H1 (cell line): Measurements from ENCODE around the gene TMEM271. TPM values are rescaled to one million over a fixed set of nuclear protein-coding genes. Genes with fewer than 3 reads are reported as not detected.
"Not testable (repeated sequence)": the region's sequence is repeated elsewhere in the genome, so short reads cannot be mapped to it uniquely, and the experiment has no call there.

Experiments used
- CTCF ChIA-PET: fragments of 300-600 bp; sonication (Branson Sonifier 250); formaldehyde crosslinking; loops from one replicate; lab custom pipeline; 2021; ENCODE audit not compliant: partially characterized antibody; lab: Charles Lee
- POLR2A ChIA-PET: fragments of 300-600 bp; sonication (Branson Sonifier 250); formaldehyde crosslinking; loops from one replicate; lab custom pipeline; 2021; ENCODE audit warnings: inconsistent platforms; ENCODE audit not compliant: partially characterized antibody; lab: Charles Lee
- DNase-seq, 2 experiments: peaks; one replicate each; pipeline versions ENCODE4 v3.0.0 to v3.0.0-alpha.2; 2010 to 2022; ENCODE audit warnings: low spot score in 2 of 2, low read depth in 1 of 2, mixed read lengths in 1 of 2
- FAIRE-seq: peaks from 2 replicates; lab custom pipeline; 2011; peaks lifted over from hg19 to GRCh38; lab: Jason Lieb, UNC
- H2AFZ ChIP-seq: 2 replicates; pipeline ENCODE4 v1.8.1; 2012; ENCODE audit warnings: low read length, inconsistent platforms
- H2AK5ac ChIP-seq: 2 replicates; pipeline ENCODE4 v1.6.1; 2013; ENCODE audit warnings: low read depth, low read length
- H2BK120ac ChIP-seq: replicated peaks from 2 replicates; pipeline ENCODE3; 2013; ENCODE audit warnings: low read depth, low read length, inconsistent platforms
- H2BK12ac ChIP-seq: 2 replicates; pipeline ENCODE4 v1.6.1; 2013; ENCODE audit warnings: low read depth, low read length
- H2BK15ac ChIP-seq: 2 replicates; pipeline ENCODE4 v1.6.1; 2013; ENCODE audit warnings: low read length
- H2BK20ac ChIP-seq: 2 replicates; pipeline ENCODE4 v1.6.1; 2013; ENCODE audit warnings: low read length
- H2BK5ac ChIP-seq: 2 replicates; pipeline ENCODE4 v1.6.1; 2013; ENCODE audit warnings: low read depth, low read length
- H3K14ac ChIP-seq: 2 replicates; pipeline ENCODE4 v1.6.1; 2013; ENCODE audit warnings: inconsistent platforms; ENCODE audit not compliant: insufficient read length
- H3K18ac ChIP-seq: 2 replicates; pipeline ENCODE4 v1.6.1; 2013; ENCODE audit warnings: low read length; ENCODE audit errors: extremely low read depth
- H3K23ac ChIP-seq: 2 replicates; pipeline ENCODE4 v1.6.1; 2013; ENCODE audit warnings: inconsistent platforms; ENCODE audit not compliant: insufficient read length
- H3K23me2 ChIP-seq: 2 replicates; pipeline ENCODE4 v1.6.1; 2013; ENCODE audit warnings: low read depth, low read length
- H3K27ac ChIP-seq: 2 replicates; pipeline ENCODE4 v1.6.1; 2011; ENCODE audit warnings: low read depth, low read length, inconsistent platforms
- H3K27me3 ChIP-seq, 4 experiments: replicated peaks in 1 of 4; 1 replicate in 1 of 4; 2 replicates in 3 of 4; pipeline versions ENCODE4 v1.6.1 to v1.8.1; 2011 to 2013; ENCODE audit warnings: low read length in 3 of 4, mild to moderate bottlenecking in 3 of 4, inconsistent platforms in 2 of 4, mixed read lengths in 2 of 4, moderate library complexity in 1 of 4; ENCODE audit not compliant: control insufficient read depth in 3 of 4, insufficient read depth in 3 of 4; ENCODE audit errors: extremely low read depth in 1 of 4
- H3K36me3 ChIP-seq, 4 experiments: 2 replicates each; pipeline versions ENCODE4 v1.6.1 to v1.8.1; 2011 to 2013; ENCODE audit warnings: mild to moderate bottlenecking in 4 of 4, low read length in 3 of 4, moderate library complexity in 2 of 4, control low read depth in 1 of 4, inconsistent platforms in 1 of 4; ENCODE audit not compliant: insufficient read depth in 4 of 4, control insufficient read depth in 2 of 4
- H3K4ac ChIP-seq: replicated peaks from 2 replicates; pipeline ENCODE3; 2013; ENCODE audit warnings: low read length, low read depth, mixed read lengths, inconsistent platforms; ENCODE audit not compliant: insufficient read length
- H3K4me1 ChIP-seq, 4 experiments: replicated peaks in 1 of 4; 1 replicate in 1 of 4; 2 replicates in 3 of 4; pipeline versions ENCODE4 v1.6.1 to v1.8.1; 2011 to 2013; ENCODE audit warnings: low read length in 3 of 4, inconsistent platforms in 2 of 4, mixed read lengths in 1 of 4; ENCODE audit not compliant: insufficient read depth in 4 of 4, control insufficient read depth in 3 of 4
- H3K4me2 ChIP-seq, 2 experiments: 2 replicates each; pipeline versions ENCODE4 v1.6.1 to v1.8.1; 2011 to 2013; ENCODE audit warnings: low read depth in 2 of 2, low read length in 2 of 2, control low read depth in 1 of 2, inconsistent platforms in 1 of 2, mild to moderate bottlenecking in 1 of 2; ENCODE audit not compliant: insufficient read depth in 1 of 2
- H3K4me3 ChIP-seq, 4 experiments: fragments of 200-600, 300-600 bp in 1 of 4; sonication (generic), shearing (Covaris generic), sonication (Bioruptor Twin) in 1 of 4; 2 replicates each; pipeline versions ENCODE4 v1.5.1 to v1.8.1; 2011 to 2016; ENCODE audit warnings: low read length in 4 of 4, low read depth in 3 of 4, control low read depth in 2 of 4, inconsistent platforms in 2 of 4, mild to moderate bottlenecking in 2 of 4, mixed read lengths in 1 of 4, moderate library complexity in 1 of 4; ENCODE audit not compliant: insufficient read depth in 2 of 4; ENCODE audit errors: extremely low read depth in 1 of 4
- H3K56ac ChIP-seq: replicated peaks from 2 replicates; pipeline ENCODE3; 2013; ENCODE audit warnings: low read depth, mild to moderate bottlenecking, mixed read lengths, low read length, inconsistent platforms; ENCODE audit not compliant: insufficient read length
- H3K79me1 ChIP-seq: 2 replicates; pipeline ENCODE4 v1.6.1; 2013; ENCODE audit warnings: low read depth, low read length, control low read depth
- H3K79me2 ChIP-seq, 2 experiments: 2 replicates each; pipeline versions ENCODE4 v1.6.1 to v1.8.1; 2012 to 2013; ENCODE audit warnings: low read length in 2 of 2, mild to moderate bottlenecking in 2 of 2, inconsistent platforms in 1 of 2; ENCODE audit not compliant: insufficient read depth in 2 of 2, control insufficient read depth in 1 of 2
- H3K9ac ChIP-seq, 4 experiments: replicated peaks in 1 of 4; 1 replicate in 1 of 4; 2 replicates in 3 of 4; pipeline versions ENCODE4 v1.6.1 to v1.8.1; 2011 to 2013; ENCODE audit warnings: low read depth in 3 of 4, low read length in 3 of 4, control low read depth in 2 of 4, mild to moderate bottlenecking in 2 of 4, moderate library complexity in 2 of 4, inconsistent platforms in 1 of 4; ENCODE audit errors: extremely low read depth in 1 of 4
- H3K9me3 ChIP-seq, 2 experiments: 2 replicates each; pipeline versions ENCODE4 v1.6.1 to v1.8.1; 2012 to 2013; ENCODE audit warnings: mild to moderate bottlenecking in 2 of 2, moderate library complexity in 2 of 2, control low read depth in 1 of 2, inconsistent platforms in 1 of 2, low read depth in 1 of 2, low read length in 1 of 2, mixed read lengths in 1 of 2; ENCODE audit not compliant: insufficient read depth in 2 of 2
- H4K20me1 ChIP-seq, 2 experiments: replicated peaks in 1 of 2; 2 replicates each; pipeline versions ENCODE3 to v1.8.1; 2011 to 2013; ENCODE audit warnings: inconsistent platforms in 2 of 2, low read length in 2 of 2, mild to moderate bottlenecking in 1 of 2; ENCODE audit not compliant: insufficient read depth in 2 of 2, control insufficient read depth in 1 of 2
- H4K5ac ChIP-seq: 2 replicates; pipeline ENCODE4 v1.6.1; 2013; ENCODE audit warnings: low read length, low read depth, mixed read lengths, inconsistent platforms; ENCODE audit not compliant: insufficient read length
- H4K8ac ChIP-seq: 2 replicates; pipeline ENCODE4 v1.8.0; 2013; ENCODE audit warnings: mild to moderate bottlenecking, moderate library complexity, low read length, inconsistent platforms; ENCODE audit not compliant: insufficient read depth; ENCODE audit errors: extremely low read depth
- H4K91ac ChIP-seq: replicated peaks from 2 replicates; pipeline ENCODE3; 2013; ENCODE audit warnings: low read length, mixed read lengths, inconsistent platforms; ENCODE audit not compliant: insufficient read length
- WGBS, 2 experiments: shearing (Covaris generic) in 1 of 2; methylation state at CpG; one replicate each; pipeline versions ENCODE4 v1.1.6 to v1.1.7; 2013 to 2015; ENCODE audit warnings: low lambda C conversion rate in 2 of 2, mixed read lengths in 2 of 2, inconsistent platforms in 1 of 2, low coverage in 1 of 2, missing lambda C conversion rate in 1 of 2; ENCODE audit not compliant: insufficient replicate concordance in 2 of 2, insufficient coverage in 1 of 2, insufficient read length in 1 of 2; ENCODE audit errors: extremely low coverage in 1 of 2, missing lambda C conversion rate in 1 of 2; 5-methylcytosine and 5-hydroxymethylcytosine counted together
- polyA plus RNA-seq, 7 experiments: library from polyadenylated mRNA; depleted of rRNA in 3 of 7; stranded (reverse) in 5 of 7; unstranded in 2 of 7; fragments of >200 nt in 5 of 7; fragments of 200-250 nt in 2 of 7; gene quantifications; 1 replicate in 5 of 7; 2 replicates in 1 of 7; 4 replicates in 1 of 7; pipeline versions ENCODE4 v1.2.1 to v1.2.3, GENCODE V29; 2011 to 2013; ENCODE audit warnings: missing spikeins in 2 of 7, mixed read lengths in 2 of 7
- total RNA-seq: library from RNA; stranded (reverse); fragmentation: NEBNext Ultra II Directional; extraction: Animal tissue kit (Norgen Biotek cat#: 25700); gene quantifications from 2 replicates; pipeline ENCODE4 v1.2.1, GENCODE V29; 2021

TMEM271 gene
- total and polyA plus RNA-seq, 2 of the 8 experiments (the other 6 are each of a cell fraction or from before 2014, with no cell fraction given) = 0.08 to 0.35 TPM

- H3K4ac ChIP-seq, H2BK12ac ChIP-seq, H4K8ac ChIP-seq, H3K23ac ChIP-seq, H3K4me1 ChIP-seq, H3K18ac ChIP-seq, H3K9ac ChIP-seq, H2BK120ac ChIP-seq, H3K27ac ChIP-seq, H3K4me3 ChIP-seq, H3K4me2 ChIP-seq, H4K5ac ChIP-seq, H4K91ac ChIP-seq, DNase-seq, H4K20me1 ChIP-seq, FAIRE-seq, H2BK20ac ChIP-seq, H3K56ac ChIP-seq, H2BK15ac ChIP-seq, H3K23me2 ChIP-seq, CTCF ChIA-PET, H2AFZ ChIP-seq, H3K79me1 ChIP-seq, H2AK5ac ChIP-seq, H3K27me3 ChIP-seq, H3K36me3 ChIP-seq, H3K79me2 ChIP-seq, H2BK5ac ChIP-seq, POLR2A ChIA-PET, H3K14ac ChIP-seq: not testable (repeated sequence)
- WGBS, 2 experiments = 79% methylated on average over 2 of the region's 2 CpGs; no CpG with 5 or more reads in 1 of the 2 experiments
- H3K9me3 ChIP-seq = peaks cover 18 to 19% of the 10 kb centered on the region in 2 experiments
Observed at GRCh38 chr4:562458-562857, 13.6 kb downstream of the TMEM271 start.
